HepG2 (cell line): ENCODE results near the gene CTDSP1. TPM values are rescaled to one million over a fixed set of nuclear protein-coding genes. Genes with fewer than 3 reads are reported as not detected.

ENCODE experiments used
- DMAP1 ChIP-seq: IDR thresholded peaks from 2 replicates; pipeline ENCODE4 v1.6.1; 2016
- FOXA1 ChIP-seq, 2 experiments: fragments of 450-650 bp in 1 of 2; sonication (generic) in 1 of 2; formaldehyde crosslinking in 1 of 2; IDR thresholded peaks; 2 replicates each; pipeline versions ENCODE4 v1.4.0 to v1.6.1; 2016 to 2020; ENCODE audit warnings: missing genetic modification reagents in 1 of 2
- GATAD1 ChIP-seq: IDR thresholded peaks from 2 replicates; pipeline ENCODE4 v1.6.1; 2016; ENCODE audit warnings: missing genetic modification reagents, missing compliant biosample characterization
- MEF2D ChIP-seq: sonication (generic); formaldehyde crosslinking; IDR thresholded peaks from 2 replicates; pipeline ENCODE4 v1.5.1; 2020; ENCODE audit warnings: mild to moderate bottlenecking, missing genetic modification reagents
- MEIS2 ChIP-seq: sonication (generic); formaldehyde crosslinking; IDR thresholded peaks from 2 replicates; pipeline ENCODE4 v1.9.0; 2021; ENCODE audit warnings: mild to moderate bottlenecking, missing genetic modification reagents
- NFE2L1 ChIP-seq: sonication (generic); formaldehyde crosslinking; IDR thresholded peaks from 2 replicates; pipeline ENCODE4 v1.4.0; 2020; ENCODE audit warnings: missing genetic modification reagents, mild to moderate bottlenecking, borderline replicate concordance
- RAD51 ChIP-seq: fragments of 450-650 bp; IDR thresholded peaks from 2 replicates; pipeline ENCODE4 v1.6.1; 2016; ENCODE audit warnings: borderline replicate concordance
- RARA ChIP-seq: IDR thresholded peaks from 2 replicates; pipeline ENCODE4 v1.6.1; 2016; ENCODE audit warnings: missing genetic modification reagents, missing compliant biosample characterization
- RBAK ChIP-seq: sonication (generic); formaldehyde crosslinking; IDR thresholded peaks from 2 replicates; pipeline ENCODE4 v1.5.1; 2020; ENCODE audit warnings: mild to moderate bottlenecking, missing genetic modification reagents
- SALL1 ChIP-seq: sonication (generic); formaldehyde crosslinking; IDR thresholded peaks from 2 replicates; pipeline ENCODE4 v1.8.0; 2022; ENCODE audit warnings: mild to moderate bottlenecking, missing genetic modification reagents
- SALL2 ChIP-seq: sonication (generic); formaldehyde crosslinking; IDR thresholded peaks from 2 replicates; pipeline ENCODE4 v1.8.1; 2023; ENCODE audit warnings: mild to moderate bottlenecking, missing genetic modification reagents, inconsistent platforms
- SAP130 ChIP-seq: IDR thresholded peaks from 2 replicates; pipeline ENCODE4 v1.6.1; 2016; ENCODE audit warnings: low read depth
- YEATS4 ChIP-seq: sonication (generic); formaldehyde crosslinking; IDR thresholded peaks from 2 replicates; pipeline ENCODE4 v1.4.0; 2020; ENCODE audit warnings: missing genetic modification reagents, borderline replicate concordance
- YY1 ChIP-seq: IDR thresholded peaks from 2 replicates; pipeline ENCODE4 v1.6.1; 2011; ENCODE audit warnings: low read length, low read depth, moderate library complexity, mild to moderate bottlenecking; ENCODE audit not compliant: insufficient read depth, insufficient replicate concordance
- ZBTB34 ChIP-seq: sonication (generic); formaldehyde crosslinking; IDR thresholded peaks from 2 replicates; pipeline ENCODE4 v1.8.0; 2022; ENCODE audit warnings: mild to moderate bottlenecking, missing genetic modification reagents
- ZFP91 ChIP-seq: sonication (generic); formaldehyde crosslinking; IDR thresholded peaks from 2 replicates; pipeline ENCODE4 v1.9.0; 2022; ENCODE audit warnings: missing genetic modification reagents, mild to moderate bottlenecking, borderline replicate concordance
- ZNF280B ChIP-seq: sonication (generic); formaldehyde crosslinking; IDR thresholded peaks from 2 replicates; pipeline ENCODE4 v1.5.0; 2020; ENCODE audit warnings: missing genetic modification reagents, mild to moderate bottlenecking, borderline replicate concordance
- ZNF646 ChIP-seq: sonication (generic); formaldehyde crosslinking; IDR thresholded peaks from 2 replicates; pipeline ENCODE4 v1.9.0; 2021; ENCODE audit warnings: mild to moderate bottlenecking, missing genetic modification reagents
- polyA plus RNA-seq, 8 experiments: library from polyadenylated mRNA; depleted of rRNA in 3 of 8; stranded (reverse) in 7 of 8; unstranded in 1 of 8; fragments of >200 nt; fragmentation: Illumina TruSeq in 4 of 8; extraction: Trizol in 4 of 8; gene quantifications; 2 replicates each; pipeline versions ENCODE4 v1.2.1 to v1.2.3, GENCODE V29; 2011 to 2016; ENCODE audit warnings: low read depth in 4 of 8, missing spikeins in 1 of 8, mixed read lengths in 1 of 8; ENCODE audit not compliant: insufficient read depth in 1 of 8
- total RNA-seq, 5 experiments: library from RNA; depleted of rRNA; stranded (reverse); fragments of >200 nt; fragmentation: Illumina TruSeq; extraction: Trizol; gene quantifications; 2 replicates each; pipeline ENCODE4 v1.2.3, GENCODE V29; 2016; ENCODE audit warnings: low read depth in 1 of 5

The CTDSP1 gene
- total and polyA plus RNA-seq, 2 of the 13 experiments (the other 11 are each of a cell fraction or from before 2014, with no cell fraction given): 91.0 to 268 TPM

- TF ChIP-seq ZNF646 (CRISPR knock-in tag) (peak; percentile 23; the same call in 1 of the 2 replicates), SALL2 (CRISPR knock-in tag) (no peak), ZBTB34 (CRISPR knock-in tag) (0 out of 2 replicates have a peak, but pooled peaks have one; percentile 6), YEATS4 (CRISPR knock-in tag) (no peak), SALL1 (CRISPR knock-in tag) (no peak), RARA (peak; percentile 56), FOXA1 (IDR thresholded peaks at IDR 0.05) (no peak), FOXA1 (CRISPR knock-in tag; IDR thresholded peaks at IDR 0.05) (no peak), YY1 (peak; percentile 55), DMAP1 (CRISPR knock-in tag) (no peak), MEIS2 (CRISPR knock-in tag) (peak; percentile 31; the same call in 1 of the 2 replicates), ZFP91 (CRISPR knock-in tag) (no peak; the same call in 1 of the 2 replicates), RAD51 (no peak), GATAD1 (CRISPR knock-in tag) (0 out of 2 replicates have a peak, but pooled peaks have one; percentile 7), MEF2D (CRISPR knock-in tag) (0 out of 2 replicates have a peak, but pooled peaks have one; percentile 10), NFE2L1 (CRISPR knock-in tag) (0 out of 2 replicates have a peak, but pooled peaks have one; percentile 43), SAP130 (CRISPR knock-in tag) (peak; percentile 5; the same call in 1 of the 2 replicates), RBAK (CRISPR knock-in tag) (no peak), ZNF280B (CRISPR knock-in tag) (0 out of 2 replicates have a peak, but pooled peaks have one; percentile 9)
Measured at GRCh38 chr2:218405086-218405745, 5.5 kb downstream of the CTDSP1 start (continued).
